NCI-H1436 treated with DMSO at 0.1 percent for 48 hours (cell line): ENCODE measurements around the gene HABP2.

Experiments
- DNase-seq: peaks from one replicate; lab custom pipeline; 2025; lab: John Stamatoyannopoulos, UW

Gene HABP2

GRCh38 chr10:113604572-113604971, 51.7 kb downstream of the HABP2 start:
- DNase-seq = no peak

- DNase-seq = no peak
Observed at GRCh38 chr10:113605268-113605978, 52.6 kb downstream of the HABP2 start.

GRCh38 chr10:113609704-113610108, 56.9 kb downstream of the HABP2 start:
- no peak for DNase-seq

GRCh38 chr10:113610631-113611601, 58.1 kb downstream of the HABP2 start:
- no peak for DNase-seq

- no peak for DNase-seq
Observed at GRCh38 chr10:113612154-113612553, 59.3 kb downstream of the HABP2 start.

- DNase-seq = no peak
Observed at GRCh38 chr10:113613427-113613826, 60.6 kb downstream of the HABP2 start.

GRCh38 chr10:113613977-113614690, 61.3 kb downstream of the HABP2 start:
- DNase-seq = no peak

GRCh38 chr10:113616244-113617074, 63.6 kb downstream of the HABP2 start:
- no peak for DNase-seq

- DNase-seq = no peak
Observed at GRCh38 chr10:113617086-113617485, 64.2 kb downstream of the HABP2 start.

- DNase-seq = no peak
Observed at GRCh38 chr10:113618338-113618737, 65.5 kb downstream of the HABP2 start.

- DNase-seq = no peak
Observed at GRCh38 chr10:113619401-113619800, 66.5 kb downstream of the HABP2 start.

GRCh38 chr10:113620511-113620910, 67.7 kb downstream of the HABP2 start:
- DNase-seq = no peak

- no peak for DNase-seq
Observed at GRCh38 chr10:113620936-113621335, 68.1 kb downstream of the HABP2 start.

- DNase-seq = no peak
Observed at GRCh38 chr10:113621799-113622198, 68.9 kb downstream of the HABP2 start.

- no peak for DNase-seq
Observed at GRCh38 chr10:113622831-113623230, 70.0 kb downstream of the HABP2 start.

GRCh38 chr10:113625461-113626186, 72.8 kb downstream of the HABP2 start:
- DNase-seq = no peak

- DNase-seq = no peak
Observed at GRCh38 chr10:113626809-113627355, 74.0 kb downstream of the HABP2 start.

GRCh38 chr10:113627836-113628235, 75.0 kb downstream of the HABP2 start:
- DNase-seq = no peak

- DNase-seq = no peak
Observed at GRCh38 chr10:113628607-113629153, 75.8 kb downstream of the HABP2 start.

- no peak for DNase-seq
Observed at GRCh38 chr10:113630929-113631533, 78.2 kb downstream of the HABP2 start.
